ENCODE measurements around the gene TUBGCP6.

TUBGCP6 gene

DNA sequence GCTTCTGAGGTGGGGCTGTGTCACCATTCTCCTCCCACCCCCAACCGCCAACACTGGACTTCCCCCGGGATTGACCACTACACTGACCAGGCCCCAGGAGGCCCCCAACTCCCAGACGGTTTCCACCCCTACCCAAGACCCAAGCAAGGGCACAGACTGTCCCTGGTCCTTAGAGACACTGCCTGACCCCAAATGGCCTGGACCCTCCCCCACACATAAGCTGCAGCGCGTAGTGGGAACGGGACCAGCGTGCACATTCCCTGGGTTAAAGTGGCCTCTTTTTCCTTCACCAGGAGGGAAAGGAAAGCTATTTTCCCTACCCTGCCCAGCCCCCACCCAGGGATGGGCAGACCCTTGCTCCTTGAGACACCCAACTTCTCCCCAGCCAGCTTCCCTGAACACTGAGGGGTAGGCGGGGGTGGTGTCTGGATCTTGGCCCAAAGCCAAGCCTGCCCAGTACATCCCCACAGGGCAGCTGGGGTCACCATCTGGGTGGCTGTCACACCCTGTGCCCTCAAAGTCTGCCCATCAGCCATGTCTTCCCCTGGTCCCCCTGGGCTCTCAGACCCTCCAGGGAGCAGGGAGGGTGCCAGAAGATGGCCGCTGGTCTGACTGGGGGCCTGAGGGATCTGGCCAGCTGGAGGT, 18.3 kb upstream of the TUBGCP6 start:
- DNase-seq (ENCODE audit: low spot score): no peak

DNA sequence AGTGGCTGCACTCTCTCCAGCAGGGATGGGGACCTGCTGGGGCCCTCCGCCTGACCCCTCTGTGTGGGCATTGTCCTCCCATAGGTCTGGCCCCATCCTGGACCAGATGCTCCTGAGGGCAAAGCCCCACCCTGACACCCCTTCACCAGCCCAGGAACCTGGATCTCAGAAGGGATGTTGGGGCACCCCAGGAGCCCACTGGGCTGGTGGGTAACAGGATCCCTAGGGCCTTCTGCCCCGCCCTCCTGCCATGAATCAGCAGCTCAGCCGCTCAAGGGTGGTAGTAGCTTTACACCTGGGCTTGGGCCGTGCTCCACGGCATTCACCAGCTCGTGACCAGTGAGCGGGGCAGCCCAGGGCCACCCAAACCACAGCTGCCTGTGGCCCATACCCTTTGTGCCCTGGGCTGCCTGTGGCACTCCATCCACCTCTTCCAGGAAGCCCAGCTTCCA, 17.7 kb upstream of the TUBGCP6 start:
- DNase-seq (ENCODE audit: low spot score): no peak

DNA sequence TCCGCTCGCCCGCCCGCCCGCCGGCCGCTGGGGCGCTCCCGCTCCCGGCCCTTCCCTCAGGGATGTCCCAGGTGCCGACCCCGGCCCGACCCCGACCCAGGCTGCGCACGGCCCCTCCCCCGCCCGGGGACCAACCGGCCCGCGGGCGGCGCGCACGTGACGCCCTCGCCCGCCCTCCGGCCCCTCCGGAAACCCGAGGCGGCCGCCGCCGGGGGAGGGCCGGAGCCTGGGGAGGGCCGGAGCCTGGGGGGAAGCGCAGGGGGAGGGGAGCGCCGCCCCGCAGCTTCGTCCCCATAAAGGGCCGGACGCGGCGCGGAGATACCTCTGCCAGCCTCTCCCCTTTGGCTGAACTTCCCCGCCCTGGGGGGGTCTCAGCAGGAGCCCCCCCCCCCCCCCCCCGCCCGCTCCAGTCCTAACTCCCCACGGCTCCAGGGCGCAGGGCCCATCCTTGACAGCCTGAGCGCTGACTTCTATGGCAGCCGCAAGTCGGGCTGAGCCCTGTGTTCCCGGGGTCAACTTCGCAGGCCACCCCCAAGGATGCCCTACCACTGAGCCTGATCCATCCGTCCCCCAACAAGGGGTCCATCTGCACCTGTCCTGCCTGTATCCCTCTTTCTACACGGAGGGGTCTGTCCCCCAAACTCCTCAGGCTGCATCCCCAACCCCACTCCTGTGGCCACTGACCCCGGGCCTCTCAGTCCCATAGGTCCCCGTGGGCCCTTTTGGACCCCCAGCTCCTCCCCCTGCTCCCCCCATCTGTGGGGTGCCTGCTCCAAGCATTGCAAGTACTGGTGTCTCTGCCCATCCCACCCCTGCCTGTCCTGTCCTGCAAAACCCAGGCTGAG, 17.0 kb upstream of the TUBGCP6 start, which contains the start of gene MAPK12:
TSS of gene MAPK12 (minus strand) at position 69 of the 845 bp plus-strand sequence. CDS start 174 bp downstream, outside the sequence.
- peak; percentile 93 for DNase-seq (ENCODE audit: low spot score)

DNA sequence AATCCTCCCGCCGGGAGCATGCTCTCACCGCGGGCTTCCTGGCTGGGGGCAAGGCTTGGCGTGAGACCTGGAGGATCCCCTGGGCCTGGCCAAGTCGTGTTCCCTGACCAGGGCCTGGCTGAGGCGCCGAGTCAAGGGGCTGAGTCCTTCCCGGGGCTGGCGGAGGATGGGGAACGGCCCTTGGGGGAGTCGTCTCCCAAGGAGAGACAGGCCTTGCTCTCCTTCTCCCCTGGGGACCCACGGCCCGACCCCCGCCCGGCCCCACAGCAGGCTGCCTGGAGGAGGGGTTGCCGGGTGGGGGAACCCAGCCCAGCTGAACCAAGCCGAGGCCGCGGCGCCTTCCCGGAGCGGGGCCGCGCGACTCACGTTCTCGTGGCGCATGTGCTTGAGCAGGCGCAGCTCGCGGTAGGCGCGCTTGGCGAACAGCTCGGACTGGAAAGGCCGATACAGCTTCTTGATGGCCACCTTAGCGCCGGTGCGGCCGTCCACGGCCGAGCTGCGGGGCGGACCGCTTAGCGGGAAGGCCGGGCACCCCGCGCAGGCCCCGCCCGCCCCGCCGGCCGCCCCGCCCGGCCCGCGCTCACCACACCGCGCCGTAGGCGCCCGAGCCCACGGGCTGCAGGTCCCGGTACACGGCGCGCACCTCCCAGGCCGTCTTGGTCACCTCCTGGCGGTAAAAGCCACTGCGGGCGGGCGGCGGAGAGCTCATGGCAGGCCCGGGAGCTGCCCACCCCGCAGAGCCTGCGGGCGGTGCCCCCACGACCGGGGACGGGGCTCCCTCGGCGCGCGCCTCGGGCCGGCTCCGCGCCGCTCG, 16.2 kb upstream of the TUBGCP6 start:
- peak; percentile 70 for DNase-seq (ENCODE audit: low spot score)

DNA sequence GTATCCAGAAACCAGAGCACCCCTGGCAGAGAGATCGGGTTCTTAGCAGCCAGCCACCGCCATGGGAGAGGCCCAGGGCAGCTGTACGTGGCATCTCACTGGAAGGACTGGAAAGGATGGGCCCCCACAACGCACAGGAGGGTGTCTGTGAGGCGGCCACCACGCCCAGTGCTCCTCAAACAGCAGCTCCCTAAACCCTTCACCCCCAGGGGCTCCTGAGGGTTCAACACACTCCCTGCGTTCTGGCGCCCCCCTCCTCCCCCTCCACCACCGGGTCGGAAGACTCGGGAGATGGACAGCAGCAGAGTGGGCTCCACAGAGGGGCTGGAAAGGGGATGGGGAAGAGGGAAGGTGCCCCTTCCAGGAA, 15.6 kb upstream of the TUBGCP6 start:
- DNase-seq (ENCODE audit: low spot score): no peak

DNA sequence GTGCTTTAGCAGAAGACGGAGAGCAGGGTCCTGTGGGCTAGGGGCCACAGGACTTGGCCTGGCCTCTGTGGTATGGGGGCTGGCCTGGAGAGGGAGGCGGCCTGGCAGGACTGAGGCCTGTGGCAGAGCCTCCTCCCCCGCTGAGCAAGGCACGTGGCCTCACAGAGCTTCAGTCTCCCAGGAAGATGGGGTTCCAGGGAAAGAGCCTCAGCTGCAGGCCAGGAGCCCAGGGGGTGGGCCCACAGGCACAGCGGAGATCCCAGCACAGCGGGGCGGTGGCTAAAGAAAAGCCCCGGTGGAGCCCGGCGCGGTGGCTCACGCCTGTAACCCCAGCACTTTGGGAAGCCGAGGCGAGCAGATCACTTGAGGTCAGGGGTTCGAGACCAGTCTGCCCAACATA, 14.5 kb upstream of the TUBGCP6 start:
- no peak for DNase-seq (ENCODE audit: low spot score)

DNA sequence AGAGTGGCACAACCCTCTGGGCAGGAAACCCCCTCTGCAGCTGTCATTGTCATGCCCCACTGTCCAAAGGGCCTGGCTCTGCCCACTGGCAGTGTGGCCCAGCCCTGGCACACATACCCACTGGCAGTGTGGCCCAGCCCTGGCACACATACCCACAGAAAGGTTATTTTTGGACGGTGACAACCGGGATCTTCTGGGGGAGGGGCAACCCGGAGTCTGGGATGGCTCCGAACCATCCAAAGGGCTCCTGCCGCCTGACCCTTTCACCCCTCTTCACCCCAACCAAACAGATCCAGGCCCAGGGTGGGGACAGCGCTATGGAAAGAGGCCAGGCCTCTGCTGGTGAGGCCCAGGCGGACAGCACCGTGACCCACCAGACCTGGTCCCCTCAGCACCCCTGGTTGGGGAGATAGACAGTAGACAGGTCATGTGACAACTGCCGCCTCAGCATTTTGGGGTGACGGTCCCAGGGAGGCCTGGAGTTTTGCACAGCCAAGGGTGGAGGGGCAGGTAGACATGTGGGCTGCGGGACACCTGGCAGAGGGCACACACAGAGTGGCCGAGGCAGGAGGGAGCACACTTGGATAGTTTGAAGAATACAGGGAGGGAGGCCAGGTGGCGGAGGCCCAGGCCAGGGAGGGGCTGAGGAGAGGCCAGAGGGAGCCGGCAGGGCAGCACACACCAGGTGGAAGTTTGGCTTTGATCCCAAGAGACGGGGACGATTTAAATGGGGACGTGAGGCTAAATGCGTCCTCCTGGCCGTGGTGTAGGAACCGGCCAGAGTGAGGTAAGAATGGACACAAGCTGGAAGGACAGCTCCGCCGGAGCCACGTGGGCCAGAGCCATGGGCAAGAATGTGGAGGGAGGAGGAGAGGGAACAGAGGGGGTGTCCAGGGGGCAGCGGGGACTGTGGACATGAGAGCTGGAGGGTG, 13.8 kb upstream of the TUBGCP6 start:
- no peak for DNase-seq (ENCODE audit: low spot score)

DNA sequence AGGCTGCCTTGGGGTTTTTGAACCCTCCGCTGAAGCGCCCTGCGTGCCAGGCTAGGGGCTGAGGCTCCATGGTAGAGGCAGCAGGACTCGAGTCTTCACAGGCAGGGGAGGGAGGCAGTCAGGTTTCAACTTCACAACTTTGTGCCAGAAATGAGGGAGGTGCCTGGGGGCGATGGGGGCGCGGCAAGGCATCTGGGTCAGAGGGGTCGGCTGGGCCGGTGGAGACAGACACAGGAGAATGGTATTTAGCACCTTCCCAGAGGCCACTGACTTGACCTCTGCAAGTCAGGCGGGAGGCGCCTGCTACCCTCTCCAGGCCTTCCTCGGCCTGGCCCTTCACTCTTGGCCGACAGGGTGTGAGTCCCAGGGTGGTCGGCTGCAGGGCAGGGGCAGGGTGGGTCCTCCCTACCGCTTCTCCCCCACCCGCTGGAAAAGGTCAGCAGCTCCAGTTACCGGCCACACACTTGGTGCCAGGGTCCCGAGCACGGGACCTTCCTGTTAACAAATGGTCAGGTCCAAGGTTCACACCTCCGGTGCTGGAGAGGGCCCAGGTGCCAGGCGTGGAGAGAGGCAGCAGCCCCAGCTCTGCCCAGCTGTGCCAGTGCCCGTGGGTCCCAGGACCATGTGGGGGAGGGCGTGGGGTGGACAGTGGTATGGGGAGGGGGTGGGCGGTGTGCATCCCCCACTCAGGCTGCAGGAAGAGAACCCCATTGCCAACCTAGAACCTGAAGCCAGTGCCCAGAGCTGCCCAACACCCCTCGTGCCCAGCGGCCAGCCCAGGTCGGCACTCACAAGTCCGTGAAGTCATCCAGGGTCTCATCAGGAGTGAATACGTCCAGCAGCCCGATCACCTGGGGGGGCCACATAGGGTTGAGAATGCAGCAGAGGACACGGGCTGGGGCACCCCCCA, 12.9 kb upstream of the TUBGCP6 start:
- no peak for DNase-seq (ENCODE audit: low spot score)

DNA sequence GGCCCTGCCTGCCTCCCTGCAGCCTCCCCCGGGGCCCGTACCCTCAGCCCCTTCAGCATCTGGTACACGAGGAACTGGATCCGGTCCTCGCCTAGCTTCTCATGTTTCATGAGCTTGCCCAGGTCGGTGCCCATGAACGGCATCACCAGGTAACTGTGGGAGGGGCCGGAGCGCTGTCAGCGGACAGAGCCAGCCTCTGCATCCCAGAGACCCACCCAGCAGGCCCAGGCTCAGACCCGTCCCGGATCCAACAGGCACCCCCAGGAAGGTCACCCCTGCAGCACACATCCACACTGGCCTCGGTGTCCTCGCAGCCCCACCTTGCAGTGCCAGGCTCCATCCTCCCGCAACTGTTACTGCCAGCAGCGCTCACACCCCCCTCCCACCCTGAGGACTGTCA, 12.2 kb upstream of the TUBGCP6 start:
- DNase-seq (ENCODE audit: low spot score): no peak

DNA sequence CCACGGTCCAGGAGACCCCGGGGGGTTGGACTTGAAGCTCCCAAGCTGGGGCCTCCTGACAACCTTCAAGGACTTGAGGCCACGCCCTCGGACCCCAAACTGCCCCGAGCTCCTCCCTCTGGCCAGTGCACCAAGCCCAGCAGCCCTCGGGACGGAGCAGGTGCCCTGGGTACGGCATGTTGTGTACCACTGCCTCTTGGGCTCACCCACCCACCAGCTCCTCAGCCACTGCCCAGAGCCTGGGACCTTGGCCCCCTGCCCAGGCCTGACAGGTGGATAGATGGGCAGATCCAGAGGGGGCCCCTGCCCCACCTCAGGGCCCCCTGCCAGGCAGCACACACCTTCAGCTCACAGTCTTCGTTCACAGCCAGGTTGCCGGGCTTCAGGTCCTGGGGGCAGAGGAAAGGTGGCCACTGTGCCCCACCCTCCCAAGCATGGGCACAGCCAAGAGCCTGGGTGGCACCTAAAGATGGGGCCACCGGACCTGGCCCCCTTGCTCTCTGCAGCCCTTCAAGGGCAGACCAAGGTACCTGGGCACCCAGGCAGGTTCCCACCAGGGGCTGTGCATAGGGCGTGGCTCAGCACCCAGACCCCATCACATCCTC, 11.5 kb upstream of the TUBGCP6 start:
- no peak for DNase-seq (ENCODE audit: low spot score)

DNA sequence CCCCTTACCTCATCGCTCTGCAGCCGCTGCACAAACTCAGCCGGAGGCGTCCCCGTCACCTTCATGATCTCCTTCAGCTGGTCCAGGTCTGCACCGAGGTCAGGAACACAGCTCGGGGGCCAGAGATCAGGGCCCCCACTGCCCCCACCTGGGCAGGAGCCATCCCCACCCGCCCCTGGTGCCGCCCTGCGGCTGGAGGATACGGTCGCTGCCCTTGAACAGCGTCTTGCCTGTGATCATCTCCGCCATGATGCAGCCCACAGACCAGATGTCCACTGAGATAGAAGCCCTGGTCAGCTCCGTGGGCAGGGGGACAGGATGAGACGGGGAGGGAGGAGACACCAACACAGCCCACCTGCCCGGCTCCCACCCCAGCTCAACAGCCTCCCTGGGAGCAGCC, 10.8 kb upstream of the TUBGCP6 start:
- DNase-seq (ENCODE audit: low spot score): no peak

DNA sequence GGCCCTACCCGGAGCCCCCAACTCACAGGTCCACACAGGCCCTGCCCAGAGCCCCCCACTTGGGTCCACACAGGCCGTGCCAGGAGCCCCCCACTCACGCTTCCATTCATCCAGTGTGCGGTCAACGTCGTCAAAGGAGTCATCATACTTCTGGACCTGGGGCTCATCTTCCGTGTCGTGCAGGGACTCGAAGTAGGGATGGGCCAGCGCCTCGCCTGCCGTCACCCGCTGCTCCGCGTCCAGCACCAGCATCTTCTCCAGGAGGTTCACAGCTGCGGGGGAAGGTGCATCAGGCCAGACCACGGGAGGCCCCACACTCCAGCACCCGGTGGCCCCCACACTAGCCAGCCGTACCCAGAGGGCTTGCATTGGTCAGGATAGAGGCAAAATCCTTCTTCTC, 10.3 kb upstream of the TUBGCP6 start:
- no peak for DNase-seq (ENCODE audit: low spot score)

DNA sequence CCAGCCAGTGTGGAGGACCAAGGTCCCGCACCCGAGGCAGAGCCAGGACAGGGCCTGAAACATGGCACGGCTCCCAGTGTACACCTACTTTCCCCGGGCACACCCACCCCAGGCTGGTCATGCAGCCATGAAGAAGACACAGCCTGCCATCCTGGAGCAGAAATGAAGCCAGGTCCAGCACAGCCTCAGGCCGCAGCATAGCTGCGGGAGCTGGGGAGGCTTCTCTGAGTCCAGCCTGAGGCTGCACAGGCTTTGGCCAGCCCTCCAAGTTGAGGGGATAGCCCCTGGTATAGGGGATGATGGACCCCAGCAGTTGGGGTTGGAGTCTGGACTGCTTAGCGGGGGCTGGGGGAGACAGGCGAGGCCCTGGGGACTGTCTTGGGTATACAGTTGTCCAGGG, 9.1 kb upstream of the TUBGCP6 start:
- DNase-seq (ENCODE audit: low spot score): no peak

DNA sequence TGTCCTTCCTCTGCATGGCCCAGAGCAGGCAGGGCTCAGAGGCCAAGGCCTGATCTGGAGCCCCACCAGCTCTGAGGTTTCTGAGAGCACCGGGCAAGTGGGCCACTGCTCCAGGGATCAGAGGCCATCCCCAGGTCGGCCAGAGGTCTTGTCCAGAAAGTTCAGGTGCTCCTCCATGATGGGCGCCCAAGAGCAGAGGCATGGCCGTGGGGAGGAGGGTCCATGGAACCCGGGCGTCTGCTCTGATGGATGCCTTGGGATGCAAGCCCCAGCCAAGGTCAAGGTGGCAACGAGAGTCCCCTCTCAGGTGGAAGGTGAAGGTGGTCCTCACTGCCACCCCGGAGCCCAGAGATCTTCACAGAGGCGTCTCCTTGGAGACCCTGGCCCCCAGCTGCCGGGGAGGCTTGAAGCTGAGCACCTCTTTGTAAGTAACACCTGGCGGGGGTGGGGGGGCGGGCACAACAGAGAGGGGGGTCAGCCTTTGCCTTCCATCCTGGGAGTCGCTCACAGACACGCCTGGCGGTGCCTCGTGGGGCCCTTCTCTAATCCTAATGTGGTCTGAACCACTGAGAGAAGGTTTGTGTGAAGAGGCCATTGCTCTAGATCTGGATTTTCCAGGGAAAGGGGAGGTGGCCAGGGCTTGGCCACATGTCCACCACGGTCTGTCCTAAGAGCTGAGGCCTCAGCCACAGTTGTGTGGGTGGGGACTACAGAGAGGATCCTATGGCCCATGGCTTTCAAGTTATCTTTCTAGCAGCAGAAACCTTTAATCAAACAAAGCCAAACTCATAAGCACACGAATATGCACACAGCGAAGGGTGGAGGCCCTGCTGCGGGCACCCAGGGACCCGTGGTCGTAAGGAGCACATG, 8.5 kb upstream of the TUBGCP6 start:
- DNase-seq (ENCODE audit: low spot score): no peak

DNA sequence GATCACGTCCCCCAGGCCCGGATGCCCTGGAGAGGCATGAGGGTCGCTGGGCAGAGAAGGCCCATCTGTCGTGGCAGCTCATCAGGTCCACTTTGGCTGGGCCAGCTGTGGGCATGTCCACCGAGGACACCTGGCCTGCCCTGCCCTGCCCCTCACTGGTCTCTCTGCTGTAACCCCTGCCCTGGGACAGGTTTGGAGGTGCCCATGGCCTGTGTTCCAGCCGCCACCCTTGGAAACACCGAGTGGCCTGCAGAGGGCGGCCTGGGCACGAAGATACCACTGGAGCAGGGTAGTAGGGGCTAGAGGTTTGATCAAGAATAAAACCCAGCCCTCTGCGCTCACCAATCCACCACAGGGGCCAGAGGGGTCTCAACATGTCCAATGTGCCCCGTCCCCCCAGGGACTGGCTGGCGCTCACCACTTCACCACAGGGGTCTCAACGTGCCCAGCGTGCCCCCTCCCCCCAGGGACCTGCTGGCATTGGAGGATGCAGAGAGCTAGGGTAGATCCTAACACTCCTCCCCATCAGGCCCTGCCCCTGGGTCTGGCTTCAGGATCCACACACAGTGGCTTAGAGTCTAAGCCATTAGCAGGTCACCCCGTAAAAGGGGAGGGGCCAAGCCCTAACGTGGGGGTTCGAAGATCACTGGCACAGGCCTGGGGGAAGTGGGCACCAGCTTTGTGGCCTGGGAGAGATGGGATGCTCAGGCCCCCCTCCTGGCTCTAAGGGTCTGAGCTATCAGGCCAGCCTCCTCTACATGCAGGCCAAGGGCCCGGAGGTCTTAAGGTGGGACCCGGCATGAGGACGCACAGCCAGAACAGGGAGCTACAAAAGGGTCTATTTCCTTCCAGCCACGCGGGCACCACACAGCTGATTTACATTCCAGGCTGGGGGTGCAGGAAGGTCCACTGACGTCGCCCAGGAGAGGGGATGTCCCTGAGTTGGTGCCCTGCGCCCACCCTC, 7.5 kb upstream of the TUBGCP6 start:
- DNase-seq (ENCODE audit: low spot score): peak; percentile 77

DNA sequence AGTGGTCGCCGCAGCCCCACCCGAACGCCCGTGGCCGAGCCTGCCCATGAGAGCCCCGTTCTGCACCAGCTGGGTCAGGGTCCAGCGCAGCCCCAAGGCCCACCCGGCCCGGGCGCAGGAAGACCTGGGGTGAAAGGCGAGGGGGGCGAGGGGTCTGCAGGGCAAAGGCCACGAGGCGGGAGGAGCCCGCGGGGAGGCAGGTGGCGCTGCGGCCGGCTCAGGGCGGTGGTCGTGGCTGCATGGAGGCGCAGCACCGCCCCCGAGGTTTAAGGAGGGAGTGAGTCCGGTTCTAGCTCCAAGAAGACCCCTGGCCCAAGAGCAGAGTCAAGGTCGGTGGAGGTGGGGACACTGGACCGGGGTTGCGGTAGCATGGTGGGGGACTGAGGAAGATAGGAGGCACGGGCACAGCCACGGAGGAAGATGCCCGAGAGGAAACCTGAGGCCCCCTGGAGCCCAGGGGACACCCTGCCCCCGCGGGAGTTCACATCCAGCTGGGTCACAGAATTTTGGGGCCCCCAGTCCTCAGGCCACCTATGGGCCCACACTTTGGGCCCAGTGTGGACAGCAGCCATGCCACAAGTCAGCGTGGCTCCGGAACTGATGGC, 6.8 kb upstream of the TUBGCP6 start:
- no peak for DNase-seq (ENCODE audit: low spot score)
